Lower lobe of right lung (tissue), 2 donors: Measurements from ENCODE around the gene CXCL12. TPM values are rescaled to one million over a fixed set of nuclear protein-coding genes. Genes with fewer than 3 reads are reported as not detected.

Experiments
- ATAC-seq, 2 donors: fragments of 200-7000 bp; cut with Tn5 transposase; one replicate each; pipeline ENCODE4 v1.9.1; 2020 to 2022; ENCODE audit warnings: mild to moderate bottlenecking in 2 of 2, moderate library complexity in 2 of 2
- DNase-seq: peaks from one replicate; pipeline ENCODE4 v3.0.0-alpha.2; 2020
- H3K27ac ChIP-seq: fragments of 200-600 bp; one replicate; pipeline ENCODE4 v1.8.0; 2022
- H3K27me3 ChIP-seq: fragments of 200-600 bp; one replicate; pipeline ENCODE4 v1.8.0; 2022; ENCODE audit warnings: low read depth
- H3K36me3 ChIP-seq: fragments of 200-600 bp; one replicate; pipeline ENCODE4 v1.8.0; 2022; ENCODE audit warnings: mild to moderate bottlenecking
- H3K4me1 ChIP-seq: fragments of 200-600 bp; one replicate; pipeline ENCODE4 v1.8.0; 2022
- H3K4me3 ChIP-seq: fragments of 200-600 bp; one replicate; pipeline ENCODE4 v1.8.0; 2022; ENCODE audit warnings: mild to moderate bottlenecking
- H3K9me3 ChIP-seq: fragments of 200-600 bp; one replicate; pipeline ENCODE4 v1.8.0; 2022
- intact Hi-C: fragments of 100-400 bp; cut with DNase I; formaldehyde crosslinking; loops from one replicate; pipeline ENCODE4 v1.11.0; 2022
- total RNA-seq: library from RNA; stranded (reverse); fragmentation: NEBNext Ultra II Directional; extraction: Animal tissue kit (Norgen Biotek cat#: 25700); gene quantifications from one replicate; pipeline ENCODE4 v1.2.1, GENCODE V29; 2021
- TF ChIP-seq, protein P1 (sequence below): fragments of 200-600 bp; IDR thresholded peaks from one replicate; pipeline ENCODE4 v1.8.0; 2022; ENCODE audit warnings: antibody characterized with exemption, mild to moderate bottlenecking
- donor health status: DM: no; HTN: yes; CAD: no; lungs with severe emphysema.

Gene CXCL12
- total RNA-seq, 1 donor from 2014 or later: 73.8 TPM

DNA sequence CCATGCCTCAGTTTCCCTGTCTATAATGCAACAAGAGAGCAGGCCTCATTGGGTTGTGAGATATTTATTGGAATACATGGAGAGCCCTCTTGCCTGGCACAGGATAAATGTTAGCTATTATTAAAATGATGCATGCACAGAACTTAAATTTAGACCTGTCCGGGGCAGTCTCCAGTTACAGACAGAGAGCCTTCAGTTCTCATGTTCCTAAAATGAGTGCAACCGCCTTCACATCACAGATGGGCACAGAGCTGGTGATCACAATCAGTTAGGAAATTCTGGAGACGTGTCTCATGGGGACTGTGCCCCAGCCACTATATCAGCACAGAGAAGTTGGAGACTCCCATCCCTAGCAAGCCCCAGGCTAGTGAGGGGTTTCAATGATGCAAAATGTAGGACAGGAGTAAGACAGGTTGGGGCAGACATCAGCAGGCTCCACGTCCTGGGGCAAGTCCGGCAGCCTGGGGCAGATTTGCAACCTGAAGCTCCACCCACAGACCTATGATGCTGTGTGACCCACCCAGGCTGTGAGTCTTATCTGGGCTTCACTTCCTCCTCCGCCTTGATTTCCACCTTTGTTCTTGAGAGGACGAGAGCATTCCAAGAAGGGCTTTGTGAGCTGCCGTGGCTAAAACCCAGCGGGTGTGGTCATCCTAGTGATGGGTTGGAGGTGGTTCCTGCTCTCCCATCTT is 49.4 kb downstream of the CXCL12 start:
- H3K9me3 ChIP-seq: no peaks in the 10 kb centered on the region
- ATAC-seq (no peak), DNase-seq (no peak)
- no peaks in the 10 kb centered on the region for H3K36me3 ChIP-seq
- intact Hi-C loops: no loop called here
- no peak overlapping the region for H3K4me3 ChIP-seq
- H3K4me1 ChIP-seq: no peaks in the 10 kb centered on the region
- TF ChIP-seq, protein P1, sequence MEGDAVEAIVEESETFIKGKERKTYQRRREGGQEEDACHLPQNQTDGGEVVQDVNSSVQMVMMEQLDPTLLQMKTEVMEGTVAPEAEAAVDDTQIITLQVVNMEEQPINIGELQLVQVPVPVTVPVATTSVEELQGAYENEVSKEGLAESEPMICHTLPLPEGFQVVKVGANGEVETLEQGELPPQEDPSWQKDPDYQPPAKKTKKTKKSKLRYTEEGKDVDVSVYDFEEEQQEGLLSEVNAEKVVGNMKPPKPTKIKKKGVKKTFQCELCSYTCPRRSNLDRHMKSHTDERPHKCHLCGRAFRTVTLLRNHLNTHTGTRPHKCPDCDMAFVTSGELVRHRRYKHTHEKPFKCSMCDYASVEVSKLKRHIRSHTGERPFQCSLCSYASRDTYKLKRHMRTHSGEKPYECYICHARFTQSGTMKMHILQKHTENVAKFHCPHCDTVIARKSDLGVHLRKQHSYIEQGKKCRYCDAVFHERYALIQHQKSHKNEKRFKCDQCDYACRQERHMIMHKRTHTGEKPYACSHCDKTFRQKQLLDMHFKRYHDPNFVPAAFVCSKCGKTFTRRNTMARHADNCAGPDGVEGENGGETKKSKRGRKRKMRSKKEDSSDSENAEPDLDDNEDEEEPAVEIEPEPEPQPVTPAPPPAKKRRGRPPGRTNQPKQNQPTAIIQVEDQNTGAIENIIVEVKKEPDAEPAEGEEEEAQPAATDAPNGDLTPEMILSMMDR: no peak
- no peak overlapping the region for H3K27ac ChIP-seq
- H3K27me3 ChIP-seq: no peaks in the 10 kb centered on the region

DNA sequence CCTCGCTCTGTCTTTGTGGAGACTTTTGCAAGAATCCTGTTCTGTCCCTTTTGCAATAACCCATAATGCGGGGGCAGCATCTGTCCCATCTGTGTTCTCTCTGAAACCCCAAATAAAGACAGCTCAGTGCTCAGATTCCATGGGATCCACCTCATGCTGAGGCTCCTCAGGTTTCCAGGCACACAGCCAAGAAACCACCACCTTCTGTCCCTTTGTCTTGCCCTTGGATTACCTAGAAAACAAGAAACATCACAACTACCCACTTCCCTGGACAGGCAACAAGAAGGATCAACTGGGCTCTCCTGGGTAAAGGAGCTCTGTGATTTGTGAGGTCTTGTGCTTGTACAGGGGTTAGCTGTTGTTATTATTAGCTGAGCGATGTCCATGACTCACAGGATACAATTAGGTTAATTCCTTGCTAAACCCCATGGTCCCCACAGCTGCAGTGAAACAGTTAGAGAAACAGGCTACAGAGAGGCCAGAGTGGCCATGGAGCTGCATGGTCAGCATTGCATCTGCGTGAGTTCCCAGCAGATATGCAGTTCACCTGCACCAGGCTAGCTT is 50.2 kb downstream of the CXCL12 start:
- Histone ChIP-seq H3K36me3 (no peaks in the 10 kb centered on the region), H3K4me3 (no peak overlapping the region), H3K27ac (no peak overlapping the region), H3K9me3 (no peaks in the 10 kb centered on the region), H3K27me3 (no peaks in the 10 kb centered on the region), H3K4me1 (no peaks in the 10 kb centered on the region)
- intact Hi-C loops: no loop called here
- no peak for ATAC-seq
- DNase-seq: no peak
- TF ChIP-seq, protein P1: no peak

DNA sequence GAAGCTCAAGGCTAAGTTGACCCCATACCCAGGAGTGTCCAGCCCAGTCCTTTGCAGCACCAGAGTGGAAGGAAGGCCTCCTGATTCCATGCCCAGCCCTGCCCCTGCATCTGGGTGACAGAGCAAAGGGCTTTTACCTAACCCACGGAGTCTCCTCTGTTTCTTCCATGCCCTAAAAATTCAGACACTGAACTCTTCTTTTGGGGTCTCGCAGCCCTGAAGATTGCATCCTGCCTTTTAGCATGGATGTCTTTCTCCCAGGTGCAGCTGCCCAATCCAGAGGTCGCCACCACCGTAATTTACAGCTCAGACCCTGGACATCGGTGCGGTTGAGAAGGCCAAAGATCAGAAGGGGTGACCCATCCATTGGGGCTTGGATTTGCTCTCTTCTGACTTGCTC is 50.8 kb downstream of the CXCL12 start:
- H3K27me3 ChIP-seq: no peaks in the 10 kb centered on the region
- H3K4me1 ChIP-seq: no peaks in the 10 kb centered on the region
- no peak overlapping the region for H3K4me3 ChIP-seq
- intact Hi-C loops: no loop called here
- DNase-seq (no peak), ATAC-seq (no peak)
- no peak overlapping the region for H3K27ac ChIP-seq
- no peaks in the 10 kb centered on the region for H3K9me3 ChIP-seq
- TF ChIP-seq, protein P1: no peak
- H3K36me3 ChIP-seq: no peaks in the 10 kb centered on the region

DNA sequence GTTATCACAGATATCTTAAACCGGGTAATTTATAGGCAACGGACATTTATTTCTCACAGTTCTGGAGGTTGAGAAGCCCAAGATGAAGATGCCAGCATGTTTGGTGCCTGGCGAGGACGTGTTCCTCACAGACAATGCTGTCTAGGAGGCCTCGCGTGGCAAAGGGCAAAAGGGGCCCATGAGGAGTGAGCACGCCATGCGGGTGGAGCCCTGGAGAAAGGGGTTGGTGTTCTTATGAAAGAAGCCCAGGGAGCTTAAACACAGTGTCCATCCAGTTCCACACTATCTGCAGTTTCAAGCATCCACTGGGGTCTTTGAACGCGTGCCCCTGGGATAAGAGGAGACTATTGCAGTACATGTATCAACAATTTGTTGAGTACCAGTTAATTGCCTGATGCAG is 51.4 kb downstream of the CXCL12 start:
- H3K4me3 ChIP-seq: no peak overlapping the region
- TF ChIP-seq, protein P1: no peak
- intact Hi-C loops: no loop called here
- no peaks in the 10 kb centered on the region for H3K36me3 ChIP-seq
- ATAC-seq (no peak), DNase-seq (no peak)
- H3K9me3 ChIP-seq: no peaks in the 10 kb centered on the region
- H3K4me1 ChIP-seq: no peaks in the 10 kb centered on the region
- H3K27ac ChIP-seq: no peak overlapping the region
- H3K27me3 ChIP-seq: no peaks in the 10 kb centered on the region

DNA sequence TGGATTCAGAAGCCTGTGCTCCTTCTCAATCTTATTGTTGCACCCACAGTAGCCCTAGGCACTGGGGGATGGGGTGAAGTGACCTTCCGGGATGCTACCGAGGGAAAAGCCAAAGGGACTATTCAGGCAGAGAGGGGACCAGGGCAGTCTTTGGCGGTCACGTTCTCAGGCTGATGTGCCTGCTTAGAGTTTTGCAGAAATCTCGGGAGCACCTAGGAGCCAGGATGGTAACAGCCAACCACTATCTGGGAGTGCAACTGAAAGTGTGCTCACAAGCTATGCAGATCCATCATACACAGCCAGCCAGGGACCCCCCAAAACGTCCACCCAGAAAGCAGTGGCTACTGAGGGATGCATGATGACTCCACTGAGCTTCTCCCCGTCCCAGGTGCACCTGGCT is 52.4 kb downstream of the CXCL12 start:
- Histone ChIP-seq H3K9me3 (no peaks in the 10 kb centered on the region), H3K36me3 (no peaks in the 10 kb centered on the region), H3K27ac (no peak overlapping the region), H3K4me3 (no peak overlapping the region), H3K27me3 (no peaks in the 10 kb centered on the region), H3K4me1 (no peaks in the 10 kb centered on the region)
- ATAC-seq (no peak), DNase-seq (no peak)
- TF ChIP-seq, protein P1: no peak
- intact Hi-C loops: no loop called here
